HepG2 (cell line): Measurements from ENCODE around the gene GBA3. TPM values are rescaled to one million over a fixed set of nuclear protein-coding genes. Genes with fewer than 3 reads are reported as not detected.
A peak's percentile ranks its signal among the peaks of the same experiment; 100 is the strongest.

Experiments
- ATAC-seq: fragments of 200-7000 bp; cut with Tn5 transposase; 3 replicates; pipeline ENCODE4 v1.9.1; 2020; ENCODE audit warnings: mild to moderate bottlenecking, moderate library complexity
- BruUV-seq: library from RNA; stranded (reverse); fragments of 400-500 nt; replicated peaks from 2 replicates; lab custom pipeline; 2021; lab: Mats Ljungman, UMichigan
- CTCF ChIA-PET: fragments of 300-600 bp; formaldehyde crosslinking; extraction: SDS; loops from one replicate; lab custom pipeline; 2021; ENCODE audit warnings: low total read pairs, inconsistent platforms, low intra/inter-chr PET ratio; lab: Yijun Ruan, JAX
- POLR2A ChIA-PET: fragments of 350-600 bp; sonication (Branson Sonifier 250); formaldehyde crosslinking; loops from one replicate; lab custom pipeline; 2020; ENCODE audit warnings: antibody characterized with exemption, inconsistent platforms; lab: Yijun Ruan, JAX
- DNase-seq: peaks from one replicate; pipeline ENCODE4 v3.0.0-alpha.2; 2015; ENCODE audit warnings: low spot score
- FAIRE-seq: peaks from 3 replicates; lab custom pipeline; 2011; peaks lifted over from hg19 to GRCh38; lab: Jason Lieb, UNC
- H2AFZ ChIP-seq: one replicate; pipeline ENCODE4 v1.6.1; 2011; ENCODE audit warnings: low read length, inconsistent platforms
- H3K27ac ChIP-seq: fragments of 300-600 bp; 3 replicates; pipeline ENCODE4 v1.8.0; 2011; ENCODE audit warnings: mixed run types, mild to moderate bottlenecking, mixed read lengths, low read length, inconsistent platforms; ENCODE audit not compliant: insufficient read depth; ENCODE audit errors: extremely low read length
- H3K27me3 ChIP-seq, 2 experiments: fragments of 200-600 bp in 1 of 2; 2 replicates in 1 of 2; 3 replicates in 1 of 2; pipeline versions ENCODE4 v1.6.0 to v1.8.0; 2011; ENCODE audit warnings: low read length in 2 of 2, mild to moderate bottlenecking in 2 of 2, moderate library complexity in 2 of 2, inconsistent platforms in 1 of 2; ENCODE audit not compliant: insufficient read depth in 2 of 2, control insufficient read depth in 1 of 2
- H3K36me3 ChIP-seq, 2 experiments: fragments of 200-600 bp in 1 of 2; replicated peaks in 1 of 2; 2 replicates in 1 of 2; 3 replicates in 1 of 2; pipeline versions ENCODE4 v1.5.1 to v1.8.0; 2011; ENCODE audit warnings: low read length in 2 of 2, inconsistent platforms in 1 of 2; ENCODE audit not compliant: insufficient read depth in 2 of 2, control insufficient read depth in 1 of 2
- H3K4me1 ChIP-seq: 2 replicates; pipeline ENCODE4 v1.5.1; 2012; ENCODE audit warnings: low read length, inconsistent platforms; ENCODE audit not compliant: insufficient read depth
- H3K4me2 ChIP-seq: 2 replicates; pipeline ENCODE4 v1.6.0; 2011; ENCODE audit warnings: low read depth, low read length, inconsistent platforms
- H3K4me3 ChIP-seq, 3 experiments: fragments of 200-600 bp in 1 of 3; sonication (generic), shearing (Covaris generic) in 1 of 3; replicated peaks in 1 of 3; 2 replicates each; pipeline ENCODE4 v1.5.1; 2011 to 2016; ENCODE audit warnings: low read length in 3 of 3, inconsistent platforms in 2 of 3, low read depth in 2 of 3, mild to moderate bottlenecking in 2 of 3, control low read depth in 1 of 3, mixed read lengths in 1 of 3; ENCODE audit not compliant: insufficient read depth in 1 of 3
- H3K79me2 ChIP-seq: one replicate; pipeline ENCODE4 v1.6.1; 2011; ENCODE audit warnings: low read length, inconsistent platforms; ENCODE audit not compliant: insufficient read depth
- H3K9ac ChIP-seq: 2 replicates; pipeline ENCODE4 v1.6.0; 2011; ENCODE audit warnings: mild to moderate bottlenecking, low read depth, low read length, inconsistent platforms; ENCODE audit not compliant: insufficient read depth
- H3K9me3 ChIP-seq: 2 replicates; pipeline ENCODE4 v1.5.1; 2012; ENCODE audit warnings: mild to moderate bottlenecking, low read length
- H4K20me1 ChIP-seq: 2 replicates; pipeline ENCODE4 v1.6.0; 2011; ENCODE audit warnings: inconsistent platforms, mild to moderate bottlenecking, low read length, moderate library complexity; ENCODE audit not compliant: insufficient read depth
- EZH2 ChIP-seq: conservative IDR thresholded peaks from 2 replicates; pipeline ENCODE4 v1.6.1; 2012; ENCODE audit warnings: mild to moderate bottlenecking, low read depth, low read length, moderate library complexity
- HES4 ChIP-seq: sonication (generic); formaldehyde crosslinking; IDR thresholded peaks from 2 replicates; pipeline ENCODE4 v1.9.0; 2021; ENCODE audit warnings: mild to moderate bottlenecking, missing genetic modification reagents, borderline replicate concordance
- KLF15 ChIP-seq: sonication (generic); formaldehyde crosslinking; IDR thresholded peaks from 2 replicates; pipeline ENCODE4 v1.8.1; 2023; ENCODE audit warnings: borderline replicate concordance, mild to moderate bottlenecking, inconsistent platforms, missing genetic modification reagents, mixed read lengths
- MIER3 ChIP-seq: IDR thresholded peaks from 2 replicates; pipeline ENCODE4 v1.6.1; 2016; ENCODE audit warnings: missing compliant biosample characterization, borderline replicate concordance
- RARG ChIP-seq: sonication (generic); formaldehyde crosslinking; IDR thresholded peaks from 2 replicates; pipeline ENCODE4 v1.4.0; 2020; ENCODE audit warnings: low read depth, mild to moderate bottlenecking, missing genetic modification reagents
- SSRP1 ChIP-seq: IDR thresholded peaks from 2 replicates; pipeline ENCODE4 v1.6.1; 2016; ENCODE audit warnings: control low read depth
- TGIF2 ChIP-seq: IDR thresholded peaks from 2 replicates; pipeline ENCODE4 v1.6.1; 2016; ENCODE audit warnings: control low read depth, missing compliant biosample characterization
- XBP1 ChIP-seq: sonication (generic); formaldehyde crosslinking; IDR thresholded peaks from 2 replicates; pipeline ENCODE4 v1.5.0; 2020; ENCODE audit warnings: missing genetic modification reagents
- ZBTB1 ChIP-seq: sonication (generic); formaldehyde crosslinking; IDR thresholded peaks from 2 replicates; pipeline ENCODE4 v1.4.0; 2020; ENCODE audit warnings: missing genetic modification reagents, borderline replicate concordance
- ZKSCAN5 ChIP-seq: sonication (generic); formaldehyde crosslinking; IDR thresholded peaks from 2 replicates; pipeline ENCODE4 v1.5.1; 2020; ENCODE audit warnings: mild to moderate bottlenecking, missing genetic modification reagents
- ZNF225 ChIP-seq: sonication (generic); formaldehyde crosslinking; IDR thresholded peaks from 2 replicates; pipeline ENCODE4 v1.4.0; 2020; ENCODE audit warnings: mild to moderate bottlenecking, missing genetic modification reagents
- ZNF234 ChIP-seq: sonication (generic); formaldehyde crosslinking; conservative IDR thresholded peaks from 2 replicates; pipeline ENCODE4 v1.5.1; 2020; ENCODE audit warnings: mild to moderate bottlenecking, missing genetic modification reagents
- ZNF335 ChIP-seq: sonication (generic); formaldehyde crosslinking; IDR thresholded peaks from 2 replicates; pipeline ENCODE4 v1.4.0; 2020; ENCODE audit warnings: missing genetic modification reagents
- ZNF484 ChIP-seq: sonication (generic); formaldehyde crosslinking; IDR thresholded peaks from 2 replicates; pipeline ENCODE4 v1.5.1; 2020; ENCODE audit warnings: mild to moderate bottlenecking, low read depth, missing genetic modification reagents, borderline replicate concordance
- ZNF792 ChIP-seq: IDR thresholded peaks from 2 replicates; pipeline ENCODE4 v1.6.1; 2016
- ZSCAN22 ChIP-seq: sonication (generic); formaldehyde crosslinking; IDR thresholded peaks from 2 replicates; pipeline ENCODE4 v1.4.0; 2020; ENCODE audit warnings: mild to moderate bottlenecking, missing genetic modification reagents
- WGBS: methylation state at CpG from one replicate; pipeline ENCODE4 v1.1.6; 2017; ENCODE audit warnings: low lambda C conversion rate; 5-methylcytosine and 5-hydroxymethylcytosine counted together
- in situ Hi-C: cut with HindIII; loops from 2 replicates; pipeline ENCODE4 v1.10.0; 2017; ENCODE audit warnings: low pct_unique_long_range_greater_than_20kb; ENCODE audit not compliant: extremely low pct_ligation_motif_present
- intact Hi-C: fragments of 100-400 bp; cut with micrococcal nuclease; formaldehyde crosslinking; loops from one replicate; pipeline ENCODE4 v1.10.0; 2022; ENCODE audit not compliant: unreplicated experiment
- polyA plus RNA-seq, 8 experiments: library from polyadenylated mRNA; depleted of rRNA in 3 of 8; stranded (reverse) in 7 of 8; unstranded in 1 of 8; fragments of >200 nt; fragmentation: Illumina TruSeq in 4 of 8; extraction: Trizol in 4 of 8; gene quantifications; 2 replicates each; pipeline versions ENCODE4 v1.2.1 to v1.2.3, GENCODE V29; 2011 to 2016; ENCODE audit warnings: low read depth in 4 of 8, missing spikeins in 1 of 8, mixed read lengths in 1 of 8; ENCODE audit not compliant: insufficient read depth in 1 of 8
- total RNA-seq, 5 experiments: library from RNA; depleted of rRNA; stranded (reverse); fragments of >200 nt; fragmentation: Illumina TruSeq; extraction: Trizol; gene quantifications; 2 replicates each; pipeline ENCODE4 v1.2.3, GENCODE V29; 2016; ENCODE audit warnings: low read depth in 1 of 5
- TF ChIP-seq, protein P1 (sequence below): sonication (generic); formaldehyde crosslinking; IDR thresholded peaks from 2 replicates; pipeline ENCODE4 v1.5.1; 2020; ENCODE audit warnings: missing genetic modification reagents, mild to moderate bottlenecking, borderline replicate concordance

Gene GBA3
- total and polyA plus RNA-seq, 2 of the 13 experiments (the other 11 are each of a cell fraction or from before 2014, with no cell fraction given) = 0.18 TPM; not detected in 1

DNA sequence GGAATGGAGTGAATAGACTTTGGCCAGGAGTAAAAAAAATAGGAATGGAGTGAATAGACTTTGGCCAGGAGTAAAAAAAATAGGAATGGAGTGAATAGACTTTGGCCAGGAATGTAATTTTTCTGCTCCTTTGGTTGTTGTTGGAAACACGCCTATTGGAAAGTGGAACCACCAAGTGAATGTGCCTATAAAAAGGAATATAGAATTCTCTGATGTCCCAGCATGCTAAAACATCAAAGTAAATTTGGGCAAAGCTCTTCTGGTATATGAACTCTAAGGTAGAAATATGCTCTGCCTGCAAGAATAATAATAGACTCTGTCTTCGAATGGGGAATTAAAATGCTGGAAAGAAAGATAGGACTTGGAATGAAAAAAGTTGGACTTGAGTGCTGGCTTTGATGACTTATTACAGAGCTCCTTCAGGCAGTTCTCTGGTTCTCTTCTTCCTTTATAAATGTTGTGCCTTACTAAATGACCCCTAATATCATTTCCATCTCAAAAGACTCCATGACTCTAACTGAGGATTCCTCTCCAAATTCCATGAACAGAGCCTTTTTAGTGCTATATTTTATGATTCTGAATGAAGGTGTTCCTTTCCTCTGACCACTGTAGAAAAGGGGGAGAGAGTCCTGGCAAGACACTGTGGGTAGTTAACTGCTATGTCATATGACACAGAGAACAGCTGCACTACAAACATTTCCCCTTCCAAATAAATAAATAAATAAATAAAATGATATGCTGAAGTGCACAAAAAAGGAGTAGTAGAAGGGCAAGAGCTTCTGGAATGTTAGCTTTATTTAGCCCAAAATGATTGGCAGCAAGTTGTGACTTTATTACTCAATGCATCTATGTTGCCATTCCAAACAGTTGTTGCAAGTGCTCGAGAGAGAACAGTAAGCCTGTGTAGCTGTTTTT is 13.5 kb upstream of the GBA3 start:
- CTCF ChIA-PET = no interaction called here
- no TSS peak for BruUV-seq
- in situ Hi-C loops = no loop called here

GRCh38 chr4:22680065-22680642 is 12.6 kb upstream of the GBA3 start:
- no peak overlapping the region for H3K4me3 ChIP-seq
- H4K20me1 ChIP-seq = no peaks in the 10 kb centered on the region
- no peak for ATAC-seq
- POLR2A ChIA-PET = no interaction called here
- WGBS = 57% methylated on average over 4 of the region's 4 CpGs
- intact Hi-C loops = no loop called here
- H3K27ac ChIP-seq = no peak overlapping the region
- no peak overlapping the region for H2AFZ ChIP-seq
- H3K79me2 ChIP-seq = no peaks in the 10 kb centered on the region
- no peaks in the 10 kb centered on the region for H3K4me1 ChIP-seq
- no peak overlapping the region for H3K9ac ChIP-seq
- no peak for TF ChIP-seq ZNF234 (CRISPR knock-in tag)
- TF ChIP-seq TGIF2 = no peak
- TF ChIP-seq MIER3 (CRISPR knock-in tag) = no peak
- no peak for TF ChIP-seq ZBTB1 (CRISPR knock-in tag)
- TF ChIP-seq KLF15 = no peak
- no peak for TF ChIP-seq ZNF792 (CRISPR knock-in tag)
- TF ChIP-seq HES4 (CRISPR knock-in tag) = no peak
- TF ChIP-seq XBP1 (CRISPR knock-in tag) = no peak
- TF ChIP-seq ZNF484 (CRISPR knock-in tag) = no peak
- TF ChIP-seq ZNF335 (CRISPR knock-in tag) = no peak
- no peak for TF ChIP-seq EZH2
- TF ChIP-seq SSRP1 (CRISPR knock-in tag) = no peak
- TF ChIP-seq ZSCAN22 = no peak
- no peak for TF ChIP-seq ZNF225 (CRISPR knock-in tag)
- TF ChIP-seq, protein P1, sequence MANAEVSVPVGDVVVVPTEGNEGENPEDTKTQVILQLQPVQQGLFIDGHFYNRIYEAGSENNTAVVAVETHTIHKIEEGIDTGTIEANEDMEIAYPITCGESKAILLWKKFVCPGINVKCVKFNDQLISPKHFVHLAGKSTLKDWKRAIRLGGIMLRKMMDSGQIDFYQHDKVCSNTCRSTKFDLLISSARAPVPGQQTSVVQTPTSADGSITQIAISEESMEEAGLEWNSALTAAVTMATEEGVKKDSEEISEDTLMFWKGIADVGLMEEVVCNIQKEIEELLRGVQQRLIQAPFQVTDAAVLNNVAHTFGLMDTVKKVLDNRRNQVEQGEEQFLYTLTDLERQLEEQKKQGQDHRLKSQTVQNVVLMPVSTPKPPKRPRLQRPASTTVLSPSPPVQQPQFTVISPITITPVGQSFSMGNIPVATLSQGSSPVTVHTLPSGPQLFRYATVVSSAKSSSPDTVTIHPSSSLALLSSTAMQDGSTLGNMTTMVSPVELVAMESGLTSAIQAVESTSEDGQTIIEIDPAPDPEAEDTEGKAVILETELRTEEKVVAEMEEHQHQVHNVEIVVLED (CRISPR knock-in tag) = no peak
- TF ChIP-seq, all 625 proteins: peak for 0
- FAIRE-seq (no peak), DNase-seq (no peak)
- Histone ChIP-seq H3K36me3 (no peaks in the 10 kb centered on the region), H3K27me3 (no peaks in the 10 kb centered on the region), H3K9me3 (no peaks in the 10 kb centered on the region), H3K4me2 (no peak overlapping the region)
- BruUV-seq = no TSS peak
- CTCF ChIA-PET = no interaction called here
- in situ Hi-C loops = no loop called here

More for the DNA sequence above, 13.5 kb upstream of the GBA3 start:
- WGBS = 13% methylated on average over 3 of the region's 3 CpGs
- H2AFZ ChIP-seq = no peak overlapping the region
- TF ChIP-seq ZKSCAN5 (peak; percentile 81; the same call in 1 of the 2 replicates), RARG (CRISPR knock-in tag) (no peak)
- TF ChIP-seq, all 625 proteins: peak for 1
- no peak for FAIRE-seq
- intact Hi-C loops = no loop called here
- H3K27me3 ChIP-seq = no peaks in the 10 kb centered on the region
- no peak overlapping the region for H3K9ac ChIP-seq
- no peaks in the 10 kb centered on the region for H3K79me2 ChIP-seq
- no peak overlapping the region for H3K4me2 ChIP-seq
- H3K36me3 ChIP-seq = no peaks in the 10 kb centered on the region
- no peaks in the 10 kb centered on the region for H3K4me1 ChIP-seq
- no peak overlapping the region for H3K27ac ChIP-seq
- ATAC-seq = no peak
- H3K4me3 ChIP-seq = no peak overlapping the region
- no peaks in the 10 kb centered on the region for H4K20me1 ChIP-seq
- POLR2A ChIA-PET = no interaction called here
- no peaks in the 10 kb centered on the region for H3K9me3 ChIP-seq
- DNase-seq = no peak
